GM10248 (cell line): ENCODE data around the gene RXFP1.

Source experiments
- CTCF ChIA-PET: fragments of 300-600 bp; sonication (Branson Sonifier 250); formaldehyde crosslinking; extraction: SDS; loops from one replicate; lab custom pipeline; 2021; ENCODE audit warnings: antibody characterized with exemption; lab: Yijun Ruan, JAX
- POLR2A ChIA-PET: fragments of 350-650 bp; sonication (Branson Sonifier 250); formaldehyde crosslinking; extraction: SDS; loops from one replicate; lab custom pipeline; 2020; ENCODE audit warnings: antibody characterized with exemption; lab: Yijun Ruan, JAX
- DNase-seq: peaks from one replicate; pipeline ENCODE4 v3.0.0; 2012; ENCODE audit errors: extremely low spot score
- CTCF ChIP-seq: IDR thresholded peaks from 2 replicates; pipeline ENCODE4 v1.5.1; 2012; ENCODE audit warnings: mild to moderate bottlenecking, low read depth; ENCODE audit errors: extremely low read depth, missing control alignments, control extremely low read depth

RXFP1 gene

GRCh38 chr4:158664806-158665205 lies 143.1 kb downstream of the RXFP1 start:
- DNase-seq = no peak
- no peak for TF ChIP-seq CTCF
- CTCF ChIA-PET = interaction anchor here (1.1 kb wide), 1 partner anchor 9 kb away, joined by 3 read pairs; no protein-coding TSS in a partner anchor
- POLR2A ChIA-PET = no interaction called here

GRCh38 chr4:158666892-158667291 lies 145.2 kb downstream of the RXFP1 start:
- ChIA-PET POLR2A (no interaction called here), CTCF (interaction anchor here (0.7 to 1.8 kb wide), 7 partner anchors 10 to 669 kb away, joined by 3 to 4 read pairs (median 3); no protein-coding TSS in a partner anchor)
- no peak for TF ChIP-seq CTCF
- no peak for DNase-seq

GRCh38 chr4:158667651-158668198 lies 146.0 kb downstream of the RXFP1 start:
- ChIA-PET POLR2A (no interaction called here), CTCF (interaction anchor here (0.7 to 1.3 kb wide), 6 partner anchors 13 to 669 kb away, joined by 3 read pairs; no protein-coding TSS in a partner anchor)
- peak; percentile 15 for DNase-seq
- TF ChIP-seq CTCF = peak; percentile 43

- TF ChIP-seq CTCF = no peak
- DNase-seq = no peak
- ChIA-PET POLR2A (no interaction called here), CTCF (interaction anchor here (1.1 to 1.5 kb wide), 3 partner anchors 8 to 173 kb away, joined by 4 to 7 read pairs (median 4); no protein-coding TSS in a partner anchor)
These were observed 147.6 kb downstream of the RXFP1 start for GRCh38 chr4:158669310-158669709.

GRCh38 chr4:158670975-158671664 lies 149.4 kb downstream of the RXFP1 start:
- DNase-seq = peak; percentile 63
- CTCF ChIA-PET = interaction anchor here (1.2 to 1.5 kb wide), 2 partner anchors 175 to 416 kb away, joined by 3 to 4 read pairs; no protein-coding TSS in a partner anchor
- POLR2A ChIA-PET = interaction anchor here (0.5 kb wide), 1 partner anchor 223 kb away, joined by 6 read pairs; no protein-coding TSS in a partner anchor
- TF ChIP-seq CTCF = no peak

GRCh38 chr4:158671665-158671914 lies 149.9 kb downstream of the RXFP1 start, which contains the start of gene C4orf46:
TSS of gene C4orf46 (minus strand) at chr4:158671887. CDS start at chr4:158671801, 86 bp downstream.
- ChIA-PET CTCF (interaction anchor here (1.2 kb wide), 1 partner anchor 417 kb away, joined by 3 read pairs; no protein-coding TSS in a partner anchor), POLR2A (no interaction called here)
- DNase-seq = no peak
- TF ChIP-seq CTCF = no peak
